Liver (tissue), 9 donors: ENCODE results near the gene CARD8. TPM values are rescaled to one million over a fixed set of nuclear protein-coding genes. Genes with fewer than 3 reads are reported as not detected.

Experiments
- DNase-seq: peaks from one replicate; pipeline ENCODE4 v3.0.0-alpha.2; 2017; ENCODE audit warnings: low spot score
- H3K27ac ChIP-seq, 2 donors: one replicate each; pipeline ENCODE4 v1.7.0; 2013; ENCODE audit warnings: inconsistent platforms in 2 of 2, low read length in 2 of 2, control low read depth in 1 of 2, low read depth in 1 of 2, mild to moderate bottlenecking in 1 of 2
- H3K27me3 ChIP-seq, 4 donors: one replicate each; pipeline versions ENCODE4 v1.6.1 to v1.7.0; 2013; ENCODE audit warnings: low read length in 3 of 4, inconsistent platforms in 1 of 4, mild to moderate bottlenecking in 1 of 4, moderate library complexity in 1 of 4; ENCODE audit not compliant: control insufficient read depth in 4 of 4, insufficient read depth in 4 of 4
- H3K36me3 ChIP-seq, 4 donors: one replicate each; pipeline versions ENCODE4 v1.6.1 to v1.7.0; 2013; ENCODE audit warnings: low read length in 3 of 4, mild to moderate bottlenecking in 3 of 4, low read depth in 1 of 4, moderate library complexity in 1 of 4; ENCODE audit not compliant: control insufficient read depth in 4 of 4, insufficient read depth in 3 of 4
- H3K4me1 ChIP-seq, 4 donors: one replicate each; pipeline versions ENCODE4 v1.6.1 to v1.7.0; 2013; ENCODE audit warnings: low read length in 3 of 4, mild to moderate bottlenecking in 3 of 4, moderate library complexity in 1 of 4; ENCODE audit not compliant: control insufficient read depth in 4 of 4, insufficient read depth in 4 of 4
- H3K4me3 ChIP-seq, 3 donors: one replicate each; pipeline versions ENCODE4 v1.6.1 to v1.7.0; 2013; ENCODE audit warnings: low read length in 3 of 3, control low read depth in 1 of 3, low read depth in 1 of 3, mild to moderate bottlenecking in 1 of 3
- H3K9ac ChIP-seq, 2 donors: one replicate each; pipeline ENCODE4 v1.7.0; 2013; ENCODE audit warnings: low read length in 2 of 2, mild to moderate bottlenecking in 2 of 2, moderate library complexity in 2 of 2, control low read depth in 1 of 2, low read depth in 1 of 2
- H3K9me3 ChIP-seq, 4 donors: one replicate each; pipeline versions ENCODE4 v1.6.1 to v1.7.0; 2013; ENCODE audit warnings: low read length in 3 of 4; ENCODE audit not compliant: control insufficient read depth in 4 of 4
- EGR1 ChIP-seq, 2 donors: IDR thresholded peaks; 2 replicates each; pipeline ENCODE4 v1.6.1; 2016 to 2018; ENCODE audit warnings: antibody characterized with exemption in 2 of 2, low read depth in 2 of 2
- FOXA1 ChIP-seq: IDR thresholded peaks from 2 replicates; pipeline ENCODE4 v1.6.1; 2016; ENCODE audit warnings: antibody characterized with exemption
- FOXA2 ChIP-seq: IDR thresholded peaks from 2 replicates; pipeline ENCODE4 v1.6.1; 2016; ENCODE audit warnings: antibody characterized with exemption
- GABPA ChIP-seq, 2 donors: IDR thresholded peaks in 1 of 2; conservative IDR thresholded peaks in 1 of 2; 2 replicates each; pipeline ENCODE4 v1.6.1; 2016; ENCODE audit warnings: antibody characterized with exemption in 2 of 2, mild to moderate bottlenecking in 1 of 2, moderate library complexity in 1 of 2
- HNF4A ChIP-seq, 2 donors: conservative IDR thresholded peaks; 2 replicates each; pipeline ENCODE4 v1.6.1; 2016; ENCODE audit warnings: antibody characterized with exemption in 2 of 2, mild to moderate bottlenecking in 2 of 2
- HNF4G ChIP-seq: IDR thresholded peaks from 2 replicates; pipeline ENCODE4 v1.6.1; 2016; ENCODE audit warnings: antibody characterized with exemption
- JUND ChIP-seq, 2 donors: IDR thresholded peaks; 2 replicates each; pipeline ENCODE4 v1.6.1; 2016; ENCODE audit warnings: antibody characterized with exemption in 2 of 2
- NR2F2 ChIP-seq: IDR thresholded peaks from 2 replicates; pipeline ENCODE4 v1.6.1; 2016; ENCODE audit warnings: antibody characterized with exemption
- RAD21 ChIP-seq, 2 donors: IDR thresholded peaks; 2 replicates each; pipeline ENCODE4 v1.6.1; 2016; ENCODE audit warnings: antibody characterized with exemption in 2 of 2, mild to moderate bottlenecking in 2 of 2
- SP1 ChIP-seq: IDR thresholded peaks from 2 replicates; pipeline ENCODE4 v1.6.1; 2018; ENCODE audit warnings: antibody characterized with exemption, mild to moderate bottlenecking
- YY1 ChIP-seq: IDR thresholded peaks from 2 replicates; pipeline ENCODE4 v1.6.1; 2016; ENCODE audit warnings: antibody characterized with exemption, mild to moderate bottlenecking
- WGBS: extraction: QIAGEN DNeasy Blood & Tissue Kit; methylation state at CpG from one replicate; pipeline ENCODE4 v1.1.7; 2013; 5-methylcytosine and 5-hydroxymethylcytosine counted together
- polyA plus RNA-seq, 2 donors: library from polyadenylated mRNA; stranded (reverse) in 1 of 2; unstranded in 1 of 2; fragments of 200-250 nt in 1 of 2; fragments of >200 nt in 1 of 2; fragmentation: Nextera tagmentation in 1 of 2; extraction: Ambion mirVana in 1 of 2; gene quantifications; one replicate each; pipeline versions ENCODE4 v1.2.1 to v1.2.3, GENCODE V29; 2013 to 2015
- total RNA-seq, 2 donors: library from RNA; depleted of rRNA; stranded (reverse); fragments of >200 nt; gene quantifications; one replicate each; pipeline ENCODE4 v1.2.3, GENCODE V29; 2014
- TF ChIP-seq, protein P1 (sequence below): IDR thresholded peaks from 2 replicates; pipeline ENCODE4 v1.6.1; 2016; ENCODE audit warnings: antibody characterized with exemption
- TF ChIP-seq, protein P2 (sequence below): fragments of 150-350 bp; IDR thresholded peaks from 2 replicates; pipeline ENCODE4 v1.5.1; 2017; ENCODE audit warnings: improper control_type of control experiment, low read depth, low read length; ENCODE audit not compliant: missing input control
- TF ChIP-seq, protein P3 (sequence below): IDR thresholded peaks from 2 replicates; pipeline ENCODE4 v1.6.1; 2016; ENCODE audit warnings: antibody characterized with exemption
- TF ChIP-seq, protein P4 (sequence below): IDR thresholded peaks from 2 replicates; pipeline ENCODE4 v1.6.1; 2016; ENCODE audit warnings: antibody characterized with exemption, mild to moderate bottlenecking
- donor health status: healthy.
- donor health status: healthy.
- donor health status: healthy.
- donor health status: healthy.
- donor health status: healthy.

CARD8 gene
- total and polyA plus RNA-seq, 4 donors, result 9.4 to 36.3 (median 22.4) TPM

DNA sequence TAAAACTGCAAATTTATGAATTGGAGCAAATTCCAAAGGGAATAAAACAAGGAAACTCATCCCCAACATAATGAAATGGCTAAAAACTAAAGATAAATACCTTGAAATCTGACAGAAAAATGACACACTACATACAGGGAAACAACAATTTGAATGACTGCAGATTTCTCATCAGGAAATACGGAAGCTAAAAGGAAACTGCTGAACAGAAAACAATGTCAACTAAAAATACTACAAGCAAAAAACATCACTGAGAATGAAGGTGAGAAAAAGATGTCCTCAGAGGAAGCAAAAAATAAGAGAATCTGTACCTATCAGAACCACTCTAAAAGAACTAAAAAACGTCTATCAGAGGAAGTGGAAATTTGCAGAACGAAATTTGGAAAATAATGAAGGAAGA is 45.7 kb downstream of the CARD8 start:
- Histone ChIP-seq H3K4me1 (peaks cover 0 to under 1% (median 0%) of the 10 kb centered on the region in 4 donors), H3K9ac (no peak overlapping the region), H3K27ac (no peak overlapping the region), H3K9me3 (no peaks in the 10 kb centered on the region), H3K36me3 (peaks cover 0 to 18% (median 8%) of the 10 kb centered on the region in 4 donors), H3K27me3 (no peaks in the 10 kb centered on the region), H3K4me3 (no peak overlapping the region)
- no peak for DNase-seq
- WGBS, result 81% methylated on average over 3 of the region's 3 CpGs
- TF ChIP-seq NR2F2 (no peak), FOXA2 (no peak), YY1 (no peak), FOXA1 (no peak)
- TF ChIP-seq, protein P1, sequence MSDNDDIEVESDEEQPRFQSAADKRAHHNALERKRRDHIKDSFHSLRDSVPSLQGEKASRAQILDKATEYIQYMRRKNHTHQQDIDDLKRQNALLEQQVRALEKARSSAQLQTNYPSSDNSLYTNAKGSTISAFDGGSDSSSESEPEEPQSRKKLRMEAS, result no peak

DNA sequence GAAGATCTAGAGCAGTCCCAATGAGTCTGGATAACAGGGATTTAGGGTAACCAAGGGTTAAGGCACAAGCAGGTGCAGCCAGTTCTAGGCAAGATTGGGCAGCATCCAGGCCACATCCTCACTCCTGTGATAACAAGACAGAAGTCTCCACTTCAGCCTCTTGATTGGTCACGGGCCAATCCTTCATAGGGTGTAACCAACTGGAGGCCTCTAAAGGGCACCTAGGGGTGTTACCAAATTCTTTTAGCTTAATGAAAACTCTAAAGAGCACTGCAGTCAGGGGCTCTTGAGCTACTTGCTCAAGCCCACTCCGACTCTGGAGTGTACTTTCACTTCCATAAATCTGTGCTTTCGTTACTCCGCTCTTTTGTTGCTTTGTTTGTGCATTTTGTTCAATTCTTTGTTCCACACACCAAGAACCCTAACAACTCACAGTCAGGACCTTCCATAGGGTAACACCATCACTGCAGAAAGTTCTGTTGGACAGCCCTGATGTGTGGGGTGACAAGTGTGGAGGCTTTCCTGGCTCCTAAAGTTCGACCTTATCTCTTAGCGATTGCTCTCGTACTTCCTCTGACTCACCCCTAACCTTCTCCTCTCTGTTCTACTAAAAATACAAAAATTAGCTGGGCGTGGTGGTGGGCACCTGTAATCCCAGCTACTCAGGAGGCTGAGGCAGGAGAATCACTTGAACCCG is 49.2 kb downstream of the CARD8 start:
- Histone ChIP-seq H3K27me3 (no peaks in the 10 kb centered on the region), H3K36me3 (peaks cover 0 to 8% (median 3%) of the 10 kb centered on the region in 4 donors), H3K27ac (no peak overlapping the region), H3K4me3 (no peak overlapping the region), H3K4me1 (peaks cover 0 to 18% (median 15%) of the 10 kb centered on the region in 4 donors), H3K9me3 (no peaks in the 10 kb centered on the region), H3K9ac (no peak overlapping the region)
- DNase-seq, result no peak
- WGBS, result 90% methylated on average over 9 of the region's 9 CpGs
- TF ChIP-seq EGR1 (IDR thresholded peaks at IDR 0.05; ENCODE audit: low read depth in 2 of 2) (no peak), HNF4A (conservative IDR thresholded peaks at IDR 0.05) (no peak), FOXA1 (no peak), FOXA2 (no peak), JUND (IDR thresholded peaks at IDR 0.05) (no peak)
- TF ChIP-seq, protein P1, result no peak
- TF ChIP-seq, protein P2, sequence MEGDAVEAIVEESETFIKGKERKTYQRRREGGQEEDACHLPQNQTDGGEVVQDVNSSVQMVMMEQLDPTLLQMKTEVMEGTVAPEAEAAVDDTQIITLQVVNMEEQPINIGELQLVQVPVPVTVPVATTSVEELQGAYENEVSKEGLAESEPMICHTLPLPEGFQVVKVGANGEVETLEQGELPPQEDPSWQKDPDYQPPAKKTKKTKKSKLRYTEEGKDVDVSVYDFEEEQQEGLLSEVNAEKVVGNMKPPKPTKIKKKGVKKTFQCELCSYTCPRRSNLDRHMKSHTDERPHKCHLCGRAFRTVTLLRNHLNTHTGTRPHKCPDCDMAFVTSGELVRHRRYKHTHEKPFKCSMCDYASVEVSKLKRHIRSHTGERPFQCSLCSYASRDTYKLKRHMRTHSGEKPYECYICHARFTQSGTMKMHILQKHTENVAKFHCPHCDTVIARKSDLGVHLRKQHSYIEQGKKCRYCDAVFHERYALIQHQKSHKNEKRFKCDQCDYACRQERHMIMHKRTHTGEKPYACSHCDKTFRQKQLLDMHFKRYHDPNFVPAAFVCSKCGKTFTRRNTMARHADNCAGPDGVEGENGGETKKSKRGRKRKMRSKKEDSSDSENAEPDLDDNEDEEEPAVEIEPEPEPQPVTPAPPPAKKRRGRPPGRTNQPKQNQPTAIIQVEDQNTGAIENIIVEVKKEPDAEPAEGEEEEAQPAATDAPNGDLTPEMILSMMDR, result no peak

DNA sequence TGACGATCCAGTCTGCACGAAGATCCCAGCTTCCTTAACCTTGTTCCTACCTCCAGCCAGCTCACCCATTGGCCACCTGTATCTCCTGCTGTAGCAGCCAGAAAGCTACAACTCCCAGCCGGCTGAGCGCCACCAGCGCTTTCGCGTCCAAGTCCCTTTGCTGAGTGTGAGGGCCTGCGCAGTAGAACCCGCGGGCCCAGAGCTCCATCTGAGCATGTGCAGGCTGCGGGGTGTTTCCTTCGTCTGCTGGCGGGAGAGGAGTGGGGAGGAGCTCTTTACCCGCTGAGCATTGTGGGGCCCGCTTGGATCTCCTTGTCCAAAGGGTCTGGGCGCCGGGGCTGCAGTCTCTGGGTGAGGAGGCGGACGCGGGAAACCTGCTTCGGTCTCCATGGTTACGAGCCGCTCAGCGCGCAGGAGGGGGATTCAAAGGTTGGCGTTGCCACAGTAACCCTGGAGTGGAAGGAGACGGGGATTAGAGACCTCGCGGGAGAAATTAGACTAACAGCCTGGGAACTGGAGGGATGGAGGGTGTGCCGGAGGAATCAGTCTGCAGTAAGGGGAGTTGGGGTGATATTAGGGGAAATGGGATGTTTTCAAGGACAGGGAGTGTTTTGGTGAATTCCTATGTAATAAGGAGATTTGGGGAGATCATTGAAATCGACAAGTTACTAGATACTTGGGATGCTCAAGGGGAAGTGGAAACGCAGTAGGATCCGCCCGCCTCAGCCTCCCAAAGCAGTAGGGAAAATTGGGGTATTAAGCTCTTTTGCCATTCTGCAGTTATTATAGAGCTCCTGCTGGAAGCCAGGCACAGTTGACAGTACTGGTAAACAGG is 51.7 kb downstream of the CARD8 start:
- Histone ChIP-seq H3K36me3 (no peaks in the 10 kb centered on the region), H3K9ac (peak overlapping the region in 1 of 2 donors; percentile 67), H3K4me3 (peak overlapping the region; percentile 61 to 69 (median 66)), H3K27ac (peak overlapping the region; percentile 38 to 40), H3K27me3 (no peaks in the 10 kb centered on the region), H3K4me1 (peaks cover 0 to 18% (median 15%) of the 10 kb centered on the region in 4 donors), H3K9me3 (no peaks in the 10 kb centered on the region)
- under 1% methylated on average over 34 of the region's 34 CpGs for WGBS
- DNase-seq, result peak; percentile 89
- TF ChIP-seq, protein P2, result no peak
- TF ChIP-seq GABPA (IDR thresholded peaks at IDR 0.05 in 1 of 2, conservative IDR thresholded peaks at IDR 0.05 in 1 of 2) (peak in 1 of 2 donors; percentile 65), HNF4G (no peak), HNF4A (conservative IDR thresholded peaks at IDR 0.05) (no peak), SP1 (peak; percentile 66), JUND (IDR thresholded peaks at IDR 0.05) (peak in 1 of 2 donors; percentile 48), RAD21 (IDR thresholded peaks at IDR 0.05) (peak in 1 of 2 donors; percentile 47), YY1 (peak; percentile 87), NR2F2 (no peak), FOXA1 (no peak)
- TF ChIP-seq, protein P3, sequence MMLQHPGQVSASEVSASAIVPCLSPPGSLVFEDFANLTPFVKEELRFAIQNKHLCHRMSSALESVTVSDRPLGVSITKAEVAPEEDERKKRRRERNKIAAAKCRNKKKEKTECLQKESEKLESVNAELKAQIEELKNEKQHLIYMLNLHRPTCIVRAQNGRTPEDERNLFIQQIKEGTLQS, result no peak
- TF ChIP-seq, protein P4, sequence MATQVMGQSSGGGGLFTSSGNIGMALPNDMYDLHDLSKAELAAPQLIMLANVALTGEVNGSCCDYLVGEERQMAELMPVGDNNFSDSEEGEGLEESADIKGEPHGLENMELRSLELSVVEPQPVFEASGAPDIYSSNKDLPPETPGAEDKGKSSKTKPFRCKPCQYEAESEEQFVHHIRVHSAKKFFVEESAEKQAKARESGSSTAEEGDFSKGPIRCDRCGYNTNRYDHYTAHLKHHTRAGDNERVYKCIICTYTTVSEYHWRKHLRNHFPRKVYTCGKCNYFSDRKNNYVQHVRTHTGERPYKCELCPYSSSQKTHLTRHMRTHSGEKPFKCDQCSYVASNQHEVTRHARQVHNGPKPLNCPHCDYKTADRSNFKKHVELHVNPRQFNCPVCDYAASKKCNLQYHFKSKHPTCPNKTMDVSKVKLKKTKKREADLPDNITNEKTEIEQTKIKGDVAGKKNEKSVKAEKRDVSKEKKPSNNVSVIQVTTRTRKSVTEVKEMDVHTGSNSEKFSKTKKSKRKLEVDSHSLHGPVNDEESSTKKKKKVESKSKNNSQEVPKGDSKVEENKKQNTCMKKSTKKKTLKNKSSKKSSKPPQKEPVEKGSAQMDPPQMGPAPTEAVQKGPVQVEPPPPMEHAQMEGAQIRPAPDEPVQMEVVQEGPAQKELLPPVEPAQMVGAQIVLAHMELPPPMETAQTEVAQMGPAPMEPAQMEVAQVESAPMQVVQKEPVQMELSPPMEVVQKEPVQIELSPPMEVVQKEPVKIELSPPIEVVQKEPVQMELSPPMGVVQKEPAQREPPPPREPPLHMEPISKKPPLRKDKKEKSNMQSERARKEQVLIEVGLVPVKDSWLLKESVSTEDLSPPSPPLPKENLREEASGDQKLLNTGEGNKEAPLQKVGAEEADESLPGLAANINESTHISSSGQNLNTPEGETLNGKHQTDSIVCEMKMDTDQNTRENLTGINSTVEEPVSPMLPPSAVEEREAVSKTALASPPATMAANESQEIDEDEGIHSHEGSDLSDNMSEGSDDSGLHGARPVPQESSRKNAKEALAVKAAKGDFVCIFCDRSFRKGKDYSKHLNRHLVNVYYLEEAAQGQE, result no peak
- TF ChIP-seq, protein P1, result peak; percentile 89
